ENCODE measurements around the gene USP40. TPM values are rescaled to one million over a fixed set of nuclear protein-coding genes. Genes with fewer than 3 reads are reported as not detected.

Gene USP40
- total and polyA plus RNA-seq, 10 of the 15 experiments (the other 5 are each of a cell fraction or from before 2014, with no cell fraction given) = 3.4 to 20.8 (median 15.2) TPM

DNA sequence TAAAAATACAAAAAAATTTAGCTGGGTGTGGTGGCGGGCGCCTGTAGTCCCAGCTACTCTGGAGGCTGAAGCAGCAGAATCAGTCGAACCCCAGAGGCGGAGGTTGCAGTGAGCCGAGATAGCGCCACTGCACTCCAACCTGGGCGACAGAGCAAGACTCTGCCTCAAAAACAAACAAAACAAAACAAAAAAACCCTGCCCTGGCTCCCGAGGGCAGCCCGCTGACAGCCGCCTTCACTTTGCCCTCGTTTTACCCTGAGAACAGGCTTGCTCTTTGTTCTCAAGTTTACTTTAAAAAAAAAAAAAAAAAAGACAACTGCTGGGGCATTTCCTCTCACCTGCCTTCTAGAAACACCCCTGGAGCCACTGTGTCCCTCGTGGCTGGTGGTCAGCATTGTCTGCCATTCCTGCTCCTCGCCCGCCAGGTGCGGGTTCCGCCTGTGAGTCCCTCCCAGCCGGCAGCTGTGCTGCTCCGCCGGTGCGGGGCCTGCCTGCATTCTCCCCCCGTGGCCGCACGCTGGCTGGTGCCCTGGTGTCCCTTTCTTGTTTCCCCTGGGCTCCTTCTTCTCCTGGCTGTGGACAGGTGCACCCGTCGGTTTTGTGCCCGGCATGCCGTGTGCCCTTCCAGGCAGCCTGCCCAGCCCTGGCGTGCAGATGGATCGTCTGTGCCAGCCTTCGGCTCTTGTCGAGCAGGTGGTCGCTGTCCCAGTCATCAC is 105.7 kb downstream of the USP40 start (continued):
- TF ChIP-seq SIX5 (IDR thresholded peaks at IDR 0.05; ENCODE audit: low read depth, low read length, severe bottlenecking) (no peak), ASH2L (IDR thresholded peaks at IDR 0.05; ENCODE audit: borderline replicate concordance, low read depth) (no peak)

DNA sequence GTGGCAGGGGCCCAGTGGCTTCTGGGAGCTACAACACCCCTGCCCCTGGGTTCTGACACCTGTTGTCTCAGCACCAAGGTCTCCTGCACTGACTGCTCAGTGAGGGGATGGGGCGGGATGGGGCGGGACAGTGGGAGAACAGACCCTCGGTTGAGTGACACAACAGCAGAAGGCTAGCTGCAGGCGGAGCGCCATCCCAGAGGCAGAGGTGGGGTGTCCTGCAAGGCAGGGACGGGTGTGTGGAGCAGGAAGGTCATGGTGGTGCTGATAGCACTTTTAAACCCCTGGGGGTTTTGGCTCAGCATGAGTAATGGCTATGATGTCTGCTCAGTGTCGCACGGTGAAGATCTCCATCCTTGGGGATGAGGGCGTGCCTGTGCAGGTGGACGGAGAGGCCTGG is 107.2 kb downstream of the USP40 start:
- WGBS (ENCODE audit: insufficient coverage, insufficient replicate concordance, low lambda C conversion rate, missing lambda C conversion rate) = 94% methylated on average over 10 of the region's 10 CpGs
- no peaks in the 10 kb centered on the region for H3K79me2 ChIP-seq (ENCODE audit: control insufficient read depth, insufficient read depth, low read length)
- H3K9ac ChIP-seq (ENCODE audit: control insufficient read depth, insufficient read depth, low read length) = no peak overlapping the region
- no peak overlapping the region for H2AFZ ChIP-seq (ENCODE audit: control insufficient read depth, low read depth, low read length)
- POLR2A ChIA-PET = no interaction called here
- peaks cover 20 to 27% of the 10 kb centered on the region in 2 experiments for H3K36me3 ChIP-seq (ENCODE audit: control insufficient read depth in 2 of 2, insufficient read depth in 2 of 2, low read length in 1 of 2)
- TF ChIP-seq MEF2B (IDR thresholded peaks at IDR 0.05; ENCODE audit: partially characterized antibody, poor library complexity, severe bottlenecking) (no peak), NBN (IDR thresholded peaks at IDR 0.05) (no peak), PAX8 (IDR thresholded peaks at IDR 0.05) (no peak), TCF3 (IDR thresholded peaks at IDR 0.05; ENCODE audit: borderline replicate concordance, insufficient read depth, low read depth, low read length) (no peak), TCF12 (IDR thresholded peaks at IDR 0.05; ENCODE audit: low read depth, low read length) (no peak), SMAD1 (IDR thresholded peaks at IDR 0.05; ENCODE audit: low read depth, partially characterized antibody) (no peak)
- TF ChIP-seq, protein P1, sequence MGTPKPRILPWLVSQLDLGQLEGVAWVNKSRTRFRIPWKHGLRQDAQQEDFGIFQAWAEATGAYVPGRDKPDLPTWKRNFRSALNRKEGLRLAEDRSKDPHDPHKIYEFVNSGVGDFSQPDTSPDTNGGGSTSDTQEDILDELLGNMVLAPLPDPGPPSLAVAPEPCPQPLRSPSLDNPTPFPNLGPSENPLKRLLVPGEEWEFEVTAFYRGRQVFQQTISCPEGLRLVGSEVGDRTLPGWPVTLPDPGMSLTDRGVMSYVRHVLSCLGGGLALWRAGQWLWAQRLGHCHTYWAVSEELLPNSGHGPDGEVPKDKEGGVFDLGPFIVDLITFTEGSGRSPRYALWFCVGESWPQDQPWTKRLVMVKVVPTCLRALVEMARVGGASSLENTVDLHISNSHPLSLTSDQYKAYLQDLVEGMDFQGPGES (IDR thresholded peaks at IDR 0.05) = no peak
- TF ChIP-seq, protein P2, sequence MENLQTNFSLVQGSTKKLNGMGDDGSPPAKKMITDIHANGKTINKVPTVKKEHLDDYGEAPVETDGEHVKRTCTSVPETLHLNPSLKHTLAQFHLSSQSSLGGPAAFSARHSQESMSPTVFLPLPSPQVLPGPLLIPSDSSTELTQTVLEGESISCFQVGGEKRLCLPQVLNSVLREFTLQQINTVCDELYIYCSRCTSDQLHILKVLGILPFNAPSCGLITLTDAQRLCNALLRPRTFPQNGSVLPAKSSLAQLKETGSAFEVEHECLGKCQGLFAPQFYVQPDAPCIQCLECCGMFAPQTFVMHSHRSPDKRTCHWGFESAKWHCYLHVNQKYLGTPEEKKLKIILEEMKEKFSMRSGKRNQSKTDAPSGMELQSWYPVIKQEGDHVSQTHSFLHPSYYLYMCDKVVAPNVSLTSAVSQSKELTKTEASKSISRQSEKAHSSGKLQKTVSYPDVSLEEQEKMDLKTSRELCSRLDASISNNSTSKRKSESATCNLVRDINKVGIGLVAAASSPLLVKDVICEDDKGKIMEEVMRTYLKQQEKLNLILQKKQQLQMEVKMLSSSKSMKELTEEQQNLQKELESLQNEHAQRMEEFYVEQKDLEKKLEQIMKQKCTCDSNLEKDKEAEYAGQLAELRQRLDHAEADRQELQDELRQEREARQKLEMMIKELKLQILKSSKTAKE (IDR thresholded peaks at IDR 0.05; ENCODE audit: low read depth, poor library complexity, severe bottlenecking) = no peak
- CTCF ChIA-PET = no interaction called here
- RAD21 ChIA-PET (ENCODE audit: unreplicated experiment) = interaction anchor here (0.6 kb wide), 1 partner anchor 63 kb away, joined by 4 read pairs; no protein-coding TSS in a partner anchor
- no peak for DNase-seq (ENCODE audit: low read depth, low spot score)
- no peaks in the 10 kb centered on the region for H3K27me3 ChIP-seq (replicated peaks in 1 of 2; ENCODE audit: control insufficient read depth in 2 of 2, insufficient read depth in 2 of 2, low read length in 1 of 2)
- ATAC-seq = no peak
- no peak overlapping the region for H3K27ac ChIP-seq (ENCODE audit: control insufficient read depth, insufficient read depth)
- no TSS peak for BruUV-seq (replicated peaks)
- no peak overlapping the region for H3K4me3 ChIP-seq
- H3K9me3 ChIP-seq (replicated peaks; ENCODE audit: control insufficient read depth, insufficient read depth, low read length) = no peaks in the 10 kb centered on the region
- SMC1A ChIA-PET (ENCODE audit: uncharacterized antibody, unreplicated experiment) = no interaction called here
- no peaks in the 10 kb centered on the region for H3K4me1 ChIP-seq (ENCODE audit: control insufficient read depth, insufficient read depth, low read length)
- intact Hi-C loops (cut with micrococcal nuclease; ENCODE audit: unreplicated experiment) (no loop called here), in situ Hi-C loops (cut with MboI) (no loop called here)
- no peak overlapping the region for H3K4me2 ChIP-seq (ENCODE audit: control insufficient read depth, insufficient read depth)
- no peak for FAIRE-seq
- no peaks in the 10 kb centered on the region for H4K20me1 ChIP-seq (ENCODE audit: control insufficient read depth, insufficient read depth)

Data from GM12878 (cell line).